ENCODE data around the gene C19orf38. TPM values are rescaled to one million over a fixed set of nuclear protein-coding genes. Genes with fewer than 3 reads are reported as not detected.

The C19orf38 gene
- total and polyA plus RNA-seq, 2 donors (not counting 3 experiments of a cell fraction or from before 2014, with no cell fraction given) = not detected

- H3K9me1 ChIP-seq (replicated peaks; ENCODE audit: control insufficient read depth, extremely low read depth, insufficient read depth, low read length) = no peaks in the 10 kb centered on the region
- H3K4me3 ChIP-seq (replicated peaks in 1 of 3; ENCODE audit: insufficient read depth in 1 of 3, low read depth in 1 of 3, low read length in 3 of 3) = no peak overlapping the region
- POLR2A ChIA-PET = no interaction called here
- FAIRE-seq (no peak), DNase-seq (ENCODE audit: low read depth, low spot score) (no peak)
- H3K4me2 ChIP-seq (ENCODE audit: insufficient read depth, low read length) = no peak overlapping the region
- no peaks in the 10 kb centered on the region for H4K20me1 ChIP-seq (replicated peaks; ENCODE audit: control insufficient read depth, extremely low read depth, insufficient read depth, low read length)
- H3K9ac ChIP-seq (replicated peaks; ENCODE audit: extremely low read depth, insufficient read depth, low read length) = no peak overlapping the region
- CTCF ChIA-PET = interaction anchor here (0.7 to 2.6 kb wide), 4 partner anchors 9 to 112 kb away, joined by 3 to 12 read pairs (median 10); partner anchors contain the start of gene DNM2
- H3K79me2 ChIP-seq (ENCODE audit: control insufficient read depth, insufficient read depth, low read length) = no peaks in the 10 kb centered on the region
- no peak overlapping the region for H2AFZ ChIP-seq (ENCODE audit: low read depth, low read length)
- H3K36me3 ChIP-seq (ENCODE audit: control insufficient read depth in 2 of 2, extremely low read depth in 1 of 2, insufficient read depth in 2 of 2, low read length in 2 of 2) = peaks cover 5 to 47% of the 10 kb centered on the region in 2 experiments
- no peaks in the 10 kb centered on the region for H3K27me3 ChIP-seq (ENCODE audit: control insufficient read depth in 2 of 2, insufficient read depth in 2 of 2, low read length in 2 of 2)
- no peak overlapping the region for H3K27ac ChIP-seq (ENCODE audit: insufficient read depth, low read depth, low read length)
- TF ChIP-seq JUN (IDR thresholded peaks at IDR 0.05; ENCODE audit: borderline replicate concordance, insufficient read depth, insufficient read length, low read depth) (no peak), CTCF (IDR thresholded peaks at IDR 0.05; ENCODE audit: extremely low read depth in 1 of 2, insufficient read depth in 1 of 2, low read depth in 1 of 2, low read length in 2 of 2) (peak in 1 of 2 donors; percentile 11)
- no peaks in the 10 kb centered on the region for H3K4me1 ChIP-seq (ENCODE audit: control insufficient read depth, extremely low read depth, insufficient read depth, low read length)
- H3K9me3 ChIP-seq (replicated peaks; ENCODE audit: control insufficient read depth, insufficient read depth, low read length) = no peaks in the 10 kb centered on the region
- intact Hi-C loops (cut with micrococcal nuclease) = no loop called here
- dilution Hi-C loops (cut with MboI; ENCODE audit: extremely low pct_ligation_motif_present, low sequenced_read_pairs) = no loop called here
- no TSS peak for BruUV-seq (replicated peaks)
Measured at GRCh38 chr19:10828981-10829821, 19.0 kb upstream of the C19orf38 start.

GRCh38 chr19:10829967-10830366 lies 18.2 kb upstream of the C19orf38 start:
- no peak for FAIRE-seq
- intact Hi-C loops (cut with micrococcal nuclease) (no loop called here), dilution Hi-C loops (cut with MboI; ENCODE audit: extremely low pct_ligation_motif_present, low sequenced_read_pairs) (no loop called here)
- no peaks in the 10 kb centered on the region for H3K9me1 ChIP-seq (replicated peaks; ENCODE audit: control insufficient read depth, extremely low read depth, insufficient read depth, low read length)
- POLR2A ChIA-PET = no interaction called here
- no peak for TF ChIP-seq EZH2 (IDR thresholded peaks at IDR 0.05; ENCODE audit: borderline replicate concordance, low read depth, low read length, severe bottlenecking)
- no peak for TF ChIP-seq FOS (IDR thresholded peaks at IDR 0.05; ENCODE audit: borderline replicate concordance, insufficient read depth, low read length)
- no peak for TF ChIP-seq JUN (IDR thresholded peaks at IDR 0.05; ENCODE audit: borderline replicate concordance, insufficient read depth, insufficient read length, low read depth)
- TF ChIP-seq MYC (IDR thresholded peaks at IDR 0.05; ENCODE audit: low read depth, low read length) = no peak
- no peak for TF ChIP-seq CTCF (IDR thresholded peaks at IDR 0.05; ENCODE audit: extremely low read depth in 1 of 2, insufficient read depth in 1 of 2, low read depth in 1 of 2, low read length in 2 of 2)
- no peak for TF ChIP-seq MAX (IDR thresholded peaks at IDR 0.05; ENCODE audit: insufficient read depth, insufficient read length)
- no peak for TF ChIP-seq POLR2A (IDR thresholded peaks at IDR 0.05; ENCODE audit: low read depth, low read length)
- no peak for TF ChIP-seq GATA2 (IDR thresholded peaks at IDR 0.05; ENCODE audit: insufficient read depth, insufficient read length, low read depth, low read length)
- no peak for TF ChIP-seq POLR2AphosphoS5 (IDR thresholded peaks at IDR 0.05; ENCODE audit: insufficient read depth, low read depth, low read length)
- no peak overlapping the region for H2AFZ ChIP-seq (ENCODE audit: low read depth, low read length)
- H3K36me3 ChIP-seq (ENCODE audit: control insufficient read depth in 2 of 2, extremely low read depth in 1 of 2, insufficient read depth in 2 of 2, low read length in 2 of 2) = peaks cover 5 to 41% of the 10 kb centered on the region in 2 experiments
- no peaks in the 10 kb centered on the region for H3K79me2 ChIP-seq (ENCODE audit: control insufficient read depth, insufficient read depth, low read length)
- H4K20me1 ChIP-seq (replicated peaks; ENCODE audit: control insufficient read depth, extremely low read depth, insufficient read depth, low read length) = no peaks in the 10 kb centered on the region
- H3K4me3 ChIP-seq (replicated peaks in 1 of 3; ENCODE audit: insufficient read depth in 1 of 3, low read depth in 1 of 3, low read length in 3 of 3) = no peak overlapping the region
- H3K9me3 ChIP-seq (replicated peaks; ENCODE audit: control insufficient read depth, insufficient read depth, low read length) = no peaks in the 10 kb centered on the region
- H3K27me3 ChIP-seq (ENCODE audit: control insufficient read depth in 2 of 2, insufficient read depth in 2 of 2, low read length in 2 of 2) = no peaks in the 10 kb centered on the region
- no peak overlapping the region for H3K27ac ChIP-seq (ENCODE audit: insufficient read depth, low read depth, low read length)
- no peak for DNase-seq (ENCODE audit: low read depth, low spot score)
- H3K4me2 ChIP-seq (ENCODE audit: insufficient read depth, low read length) = no peak overlapping the region
- no peaks in the 10 kb centered on the region for H3K4me1 ChIP-seq (ENCODE audit: control insufficient read depth, extremely low read depth, insufficient read depth, low read length)
- no TSS peak for BruUV-seq (replicated peaks)
- H3K9ac ChIP-seq (replicated peaks; ENCODE audit: extremely low read depth, insufficient read depth, low read length) = no peak overlapping the region
- CTCF ChIA-PET = interaction anchor here (0.7 to 2.6 kb wide), 3 partner anchors 9 to 113 kb away, joined by 3 to 12 read pairs (median 11); partner anchors contain the start of gene DNM2

Data from endothelial cell of umbilical vein (primary cell).